ENCODE data around the gene TAAR2.
"Not testable (repeated sequence)": the region's sequence is repeated elsewhere in the genome, so short reads cannot be mapped to it uniquely, and the experiment has no call there.

TAAR2 gene

GRCh38 chr6:132611616-132612015 is 12.5 kb downstream of the TAAR2 start:
- no peak for DNase-seq

GRCh38 chr6:132607544-132608233 is 16.4 kb downstream of the TAAR2 start:
- no peak for DNase-seq

- DNase-seq = no peak
Measured at GRCh38 chr6:132604635-132605152, 19.4 kb downstream of the TAAR2 start.

GRCh38 chr6:132600900-132601299 is 23.2 kb downstream of the TAAR2 start:
- DNase-seq = not testable (repeated sequence)

GRCh38 chr6:132598473-132598872 is 25.6 kb downstream of the TAAR2 start:
- DNase-seq = no peak

GRCh38 chr6:132596201-132596600 is 27.9 kb downstream of the TAAR2 start:
- no peak for DNase-seq

- no peak for DNase-seq
Measured at GRCh38 chr6:132592855-132593254, 31.2 kb downstream of the TAAR2 start.

GRCh38 chr6:132590362-132590761 is 33.7 kb downstream of the TAAR2 start:
- no peak for DNase-seq

GRCh38 chr6:132589454-132589853 is 34.6 kb downstream of the TAAR2 start, which contains the start of gene TAAR5:
TAAR5 (minus strand) TSS chr6:132589741; CDS start chr6:132589686, 55 bp downstream.
- no peak for DNase-seq

- no peak for DNase-seq
Measured at GRCh38 chr6:132587424-132587823, 36.7 kb downstream of the TAAR2 start.

- DNase-seq = no peak
Measured at GRCh38 chr6:132584698-132585097, 39.4 kb downstream of the TAAR2 start.

- DNase-seq = no peak
Measured at GRCh38 chr6:132571774-132572173, 52.3 kb downstream of the TAAR2 start.

GRCh38 chr6:132570221-132570777 is 53.8 kb downstream of the TAAR2 start, which contains the start of gene TAAR6:
TAAR6 (plus strand) TSS chr6:132570322; CDS start chr6:132570322, 0 bp downstream.
- DNase-seq = no peak

GRCh38 chr6:132569170-132569569 is 54.9 kb downstream of the TAAR2 start:
- DNase-seq = no peak

- no peak for DNase-seq
Measured at GRCh38 chr6:132568611-132569010, 55.5 kb downstream of the TAAR2 start.

GRCh38 chr6:132567566-132567965 is 56.5 kb downstream of the TAAR2 start:
- no peak for DNase-seq

Data from NCI-H1436 (cell line).